Uterus (tissue), 2 donors: Measurements from ENCODE around the gene EWSR1.

Experiments used
- POLR2A ChIP-seq, 2 donors: fragments of 450-650 bp; IDR thresholded peaks; one replicate each; pipeline ENCODE4 v1.6.1; 2016; ENCODE audit warnings: antibody characterized with exemption in 2 of 2, mild to moderate bottlenecking in 1 of 2, moderate library complexity in 1 of 2
- TF ChIP-seq, protein P1 (sequence below), 4 experiments: fragments of 200-600 bp in 2 of 4; fragments of 450-650 bp in 2 of 4; sonication (generic) in 2 of 4; IDR thresholded peaks; one replicate each; pipeline ENCODE4 v1.5.1; 2016 to 2019; ENCODE audit warnings: antibody characterized with exemption in 4 of 4, mild to moderate bottlenecking in 2 of 4, moderate library complexity in 1 of 4

DNA sequence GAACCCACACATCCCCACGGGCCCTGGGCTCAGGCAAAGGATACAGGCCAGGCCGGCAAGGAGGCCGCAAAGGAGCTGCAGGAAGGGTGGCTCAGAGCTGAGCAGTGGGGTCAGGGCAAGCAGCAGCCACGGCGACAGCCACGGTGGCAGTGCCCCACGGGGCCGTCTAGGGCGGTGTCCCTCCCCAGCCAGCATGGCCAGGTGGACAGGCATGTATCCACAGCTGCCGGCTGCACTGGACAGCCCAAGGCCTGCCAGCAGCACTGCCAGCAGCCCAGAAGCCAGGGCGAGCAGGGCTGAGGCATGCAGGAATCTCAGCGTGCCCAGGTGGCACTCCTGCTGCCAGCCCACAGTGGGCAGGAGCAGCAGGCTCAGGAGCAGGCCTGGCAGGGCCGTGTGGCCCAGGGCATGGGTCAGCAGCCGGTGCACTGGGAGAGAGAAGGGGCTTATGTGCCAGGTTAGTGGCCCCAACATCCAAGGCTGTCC, 4.2 kb upstream of the EWSR1 start:
- TF ChIP-seq, protein P1, sequence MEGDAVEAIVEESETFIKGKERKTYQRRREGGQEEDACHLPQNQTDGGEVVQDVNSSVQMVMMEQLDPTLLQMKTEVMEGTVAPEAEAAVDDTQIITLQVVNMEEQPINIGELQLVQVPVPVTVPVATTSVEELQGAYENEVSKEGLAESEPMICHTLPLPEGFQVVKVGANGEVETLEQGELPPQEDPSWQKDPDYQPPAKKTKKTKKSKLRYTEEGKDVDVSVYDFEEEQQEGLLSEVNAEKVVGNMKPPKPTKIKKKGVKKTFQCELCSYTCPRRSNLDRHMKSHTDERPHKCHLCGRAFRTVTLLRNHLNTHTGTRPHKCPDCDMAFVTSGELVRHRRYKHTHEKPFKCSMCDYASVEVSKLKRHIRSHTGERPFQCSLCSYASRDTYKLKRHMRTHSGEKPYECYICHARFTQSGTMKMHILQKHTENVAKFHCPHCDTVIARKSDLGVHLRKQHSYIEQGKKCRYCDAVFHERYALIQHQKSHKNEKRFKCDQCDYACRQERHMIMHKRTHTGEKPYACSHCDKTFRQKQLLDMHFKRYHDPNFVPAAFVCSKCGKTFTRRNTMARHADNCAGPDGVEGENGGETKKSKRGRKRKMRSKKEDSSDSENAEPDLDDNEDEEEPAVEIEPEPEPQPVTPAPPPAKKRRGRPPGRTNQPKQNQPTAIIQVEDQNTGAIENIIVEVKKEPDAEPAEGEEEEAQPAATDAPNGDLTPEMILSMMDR (IDR thresholded peaks at IDR 0.05) = no peak
- no peak for TF ChIP-seq POLR2A (IDR thresholded peaks at IDR 0.05)
